K562 (cell line): ENCODE results near the gene CCNDBP1.
"Not testable (repeated sequence)": the region's sequence is repeated elsewhere in the genome, so short reads cannot be mapped to it uniquely, and the experiment has no call there.

ENCODE experiments used
- BRCA1 ChIP-seq, 2 experiments: fragments of 450-650 bp in 1 of 2; sonication (generic) in 1 of 2; formaldehyde crosslinking in 1 of 2; IDR thresholded peaks; 2 replicates each; pipeline versions ENCODE4 v1.5.0 to v1.6.1; 2017 to 2020; ENCODE audit warnings: mild to moderate bottlenecking in 1 of 2, missing genetic modification reagents in 1 of 2
- CREB3L1 ChIP-seq: fragments of 450-650 bp; IDR thresholded peaks from 2 replicates; pipeline ENCODE4 v1.6.1; 2014; ENCODE audit warnings: low read depth, mild to moderate bottlenecking, moderate library complexity, borderline replicate concordance
- CTCF ChIP-seq, 3 experiments: IDR thresholded peaks in 2 of 3; conservative IDR thresholded peaks in 1 of 3; 2 replicates each; pipeline ENCODE4 v1.5.1; 2011 to 2012; ENCODE audit warnings: low read length in 3 of 3, mild to moderate bottlenecking in 3 of 3, control low read depth in 2 of 3, improper control_type of control experiment in 1 of 3, inconsistent platforms in 1 of 3, low read depth in 1 of 3, mixed read lengths in 1 of 3, moderate library complexity in 1 of 3; ENCODE audit not compliant: insufficient read depth in 2 of 3
- E2F5 ChIP-seq: sonication (generic); formaldehyde crosslinking; IDR thresholded peaks from 2 replicates; pipeline ENCODE4 v1.8.0; 2022; ENCODE audit warnings: mild to moderate bottlenecking, missing genetic modification reagents
- ERF ChIP-seq: fragments of 450-650 bp; formaldehyde crosslinking; IDR thresholded peaks from 2 replicates; pipeline ENCODE4 v1.4.0; 2020; ENCODE audit warnings: mild to moderate bottlenecking, mixed read lengths
- ETV6 ChIP-seq, 3 experiments: fragments of 150-350 bp in 1 of 3; sonication (generic) in 1 of 3; formaldehyde crosslinking in 1 of 3; IDR thresholded peaks; 2 replicates each; pipeline versions ENCODE4 v1.6.1 to v1.8.0; 2014 to 2022; ENCODE audit warnings: borderline replicate concordance in 2 of 3, low read depth in 2 of 3, antibody characterized with exemption in 1 of 3, low read length in 1 of 3, mild to moderate bottlenecking in 1 of 3, missing genetic modification reagents in 1 of 3
- MCM2 ChIP-seq: fragments of 450-650 bp; IDR thresholded peaks from 2 replicates; pipeline ENCODE4 v1.6.1; 2017; ENCODE audit warnings: low read depth, mild to moderate bottlenecking
- POLR2AphosphoS2 ChIP-seq: IDR thresholded peaks from 2 replicates; pipeline ENCODE4 v1.6.1; 2012; ENCODE audit warnings: low read length, improper control_type of control experiment
- RFX5 ChIP-seq: IDR thresholded peaks from 2 replicates; pipeline ENCODE4 v1.6.1; 2011; ENCODE audit warnings: low read depth, mild to moderate bottlenecking, improper control_type of control experiment, low read length
- ZNF431 ChIP-seq: sonication (generic); formaldehyde crosslinking; IDR thresholded peaks from 2 replicates; pipeline ENCODE4 v1.8.0; 2022; ENCODE audit warnings: mild to moderate bottlenecking, missing genetic modification reagents

GRCh38 chr15:43177147-43177546 lies 8.1 kb upstream of the CCNDBP1 start:
- TF ChIP-seq CTCF (IDR thresholded peaks at IDR 0.05 in 2 of 3, conservative IDR thresholded peaks at IDR 0.05 in 1 of 3; ENCODE audit: insufficient read depth in 2 of 3, low read depth in 1 of 3, low read length in 3 of 3); ZNF431 (CRISPR knock-in tag); CREB3L1; MCM2; BRCA1 (IDR thresholded peaks at IDR 0.05); BRCA1 (CRISPR knock-in tag; IDR thresholded peaks at IDR 0.05); POLR2AphosphoS2; E2F5 (CRISPR knock-in tag); ETV6 (IDR thresholded peaks at IDR 0.05; ENCODE audit: borderline replicate concordance in 1 of 2, low read depth in 2 of 2, low read length in 1 of 2); ETV6 (CRISPR knock-in tag; IDR thresholded peaks at IDR 0.05; ENCODE audit: borderline replicate concordance); RFX5; ERF (CRISPR knock-in tag): not testable (repeated sequence)
